ENCODE measurements around the gene ARID1B.

Gene ARID1B

DNA sequence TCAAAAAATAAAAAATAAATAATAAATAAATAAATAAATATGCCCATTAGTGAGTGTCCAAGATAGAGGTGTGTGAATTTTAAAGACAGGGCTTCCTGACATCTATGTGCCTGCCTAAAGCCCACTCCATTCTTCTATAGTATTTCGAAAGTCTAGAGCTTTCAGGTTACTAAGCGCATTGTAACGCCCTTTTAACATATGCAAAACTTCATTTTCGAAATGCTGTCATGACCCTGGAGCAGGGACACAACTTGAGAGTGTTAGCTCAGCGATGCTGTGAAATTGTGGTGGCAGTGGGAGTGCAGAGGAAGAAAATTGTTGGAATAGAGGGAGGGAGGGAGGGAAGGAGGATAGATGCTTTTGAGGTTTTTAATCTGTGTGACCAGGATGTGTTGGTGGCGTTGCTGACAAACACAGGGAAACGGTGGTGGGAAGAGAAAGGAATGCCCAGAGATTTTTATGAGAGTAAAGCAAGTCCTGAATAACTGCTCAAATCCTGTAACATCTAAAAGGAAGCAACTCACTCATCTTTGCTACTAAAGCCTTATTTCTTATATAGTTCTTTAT lies 169.3 kb downstream of the ARID1B start:
- no peak for DNase-seq

DNA sequence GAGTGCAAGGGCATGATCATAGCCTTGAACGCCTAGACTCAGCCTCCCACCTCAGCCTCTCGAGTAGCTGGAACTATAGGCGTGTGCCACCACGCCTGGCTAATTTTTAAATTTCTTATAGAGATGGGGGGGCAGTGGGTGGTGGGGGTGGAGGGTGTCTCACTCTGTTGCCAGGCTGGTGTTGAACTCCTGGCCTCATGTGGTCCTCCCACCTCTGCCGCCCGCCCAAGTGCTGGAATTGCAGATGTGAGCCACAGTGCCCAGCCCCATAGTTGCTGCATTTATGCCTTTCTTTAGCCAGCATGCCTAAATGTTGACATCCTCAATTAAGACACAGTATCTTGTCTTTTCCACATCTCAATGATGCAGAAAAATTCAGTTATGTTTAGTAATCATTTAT lies 171.1 kb downstream of the ARID1B start:
- DNase-seq, result no peak

DNA sequence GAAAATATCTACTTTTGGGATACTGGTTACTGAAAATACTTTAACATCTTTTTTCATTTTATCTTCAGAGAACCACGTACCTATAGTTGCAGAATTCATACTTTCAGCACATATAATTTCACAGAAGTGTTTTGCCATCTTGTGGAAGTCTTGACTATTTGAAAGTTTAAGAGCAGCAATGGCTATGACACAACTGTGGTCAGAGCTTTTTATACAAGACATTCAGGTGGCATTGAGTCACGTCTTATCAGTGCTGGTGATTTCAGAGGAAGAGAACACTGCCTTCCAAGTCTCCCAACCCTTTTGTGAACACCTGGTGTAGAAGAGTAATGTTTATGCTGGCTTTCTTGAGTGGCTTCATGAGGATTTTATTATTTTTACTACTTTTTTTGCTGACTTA lies 171.6 kb downstream of the ARID1B start:
- no peak for DNase-seq

DNA sequence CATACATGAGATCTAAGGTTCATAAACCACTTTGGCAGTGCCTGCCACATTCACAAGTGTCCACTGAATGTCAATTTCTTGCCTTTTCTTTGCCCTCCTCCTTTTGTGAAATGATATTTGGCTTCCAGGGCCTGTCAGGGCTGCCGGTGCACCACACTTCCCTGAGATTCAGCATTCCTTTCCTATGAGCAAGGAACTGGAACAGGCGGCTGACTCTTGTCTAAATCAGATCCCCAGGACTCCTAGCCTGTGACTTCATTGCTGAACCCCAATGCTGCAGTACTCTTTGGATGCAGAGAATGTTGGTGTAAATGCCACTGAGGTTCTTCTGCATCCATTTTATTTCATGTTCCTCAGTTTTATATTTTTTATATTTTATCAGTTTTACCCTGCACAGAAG lies 172.2 kb downstream of the ARID1B start:
- DNase-seq, result no peak

DNA sequence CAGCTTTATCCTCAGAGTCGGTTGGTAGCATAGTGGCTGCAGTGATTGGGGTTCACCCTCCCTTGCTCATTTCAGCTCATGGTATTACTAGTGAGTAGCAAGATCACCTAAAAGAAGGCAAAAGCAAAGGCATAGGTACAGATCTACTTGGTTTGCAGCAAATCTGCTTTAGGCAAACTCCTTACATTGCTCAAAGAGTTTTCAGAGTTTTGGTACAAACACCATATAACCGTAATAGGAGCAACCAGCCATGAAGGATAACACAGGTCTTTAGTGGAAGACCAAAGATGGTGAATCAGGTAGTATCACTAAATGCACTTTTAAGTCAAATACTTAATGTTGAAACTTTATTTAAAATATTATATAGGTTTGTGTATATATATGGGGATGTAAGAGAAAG lies 172.9 kb downstream of the ARID1B start:
- DNase-seq, result no peak

DNA sequence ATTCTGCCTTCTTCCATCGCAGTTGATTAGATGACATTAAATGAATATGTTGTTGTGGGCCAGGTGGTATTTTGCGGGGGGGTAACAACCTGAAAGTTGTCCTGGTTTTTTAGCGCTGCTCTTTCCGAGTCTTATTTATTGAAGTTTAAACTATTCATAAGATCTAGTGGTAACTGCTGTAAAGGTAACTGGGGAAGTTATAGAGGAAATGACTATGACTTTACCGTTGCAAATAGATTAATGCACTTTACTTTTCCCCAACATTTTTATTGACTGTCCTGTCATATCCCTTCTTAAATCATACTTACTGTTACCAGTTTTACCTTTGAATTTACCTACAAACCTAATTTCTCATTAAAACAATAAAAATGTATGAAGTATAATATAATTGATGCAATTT lies 173.4 kb downstream of the ARID1B start:
- no peak for DNase-seq

DNA sequence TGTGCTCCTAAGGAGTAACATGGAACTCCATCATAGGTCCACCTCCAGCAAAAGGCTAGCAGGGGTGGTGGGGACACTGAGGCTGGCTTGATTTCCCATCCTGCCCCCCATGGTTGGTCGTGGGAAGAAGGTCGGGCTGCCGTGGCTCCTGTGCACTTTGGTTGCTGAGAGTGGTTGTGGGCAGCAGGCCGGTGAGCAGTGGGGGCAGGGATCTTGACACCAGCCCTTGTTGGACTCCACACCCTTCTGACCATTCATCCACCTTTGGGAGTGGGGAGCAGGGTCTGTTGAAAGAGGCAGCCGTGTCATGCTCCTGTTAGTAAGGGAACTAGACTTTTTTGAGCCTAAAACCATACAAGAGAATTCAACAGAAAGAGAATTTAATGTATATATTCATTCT lies 175.2 kb downstream of the ARID1B start:
- no peak for DNase-seq

DNA sequence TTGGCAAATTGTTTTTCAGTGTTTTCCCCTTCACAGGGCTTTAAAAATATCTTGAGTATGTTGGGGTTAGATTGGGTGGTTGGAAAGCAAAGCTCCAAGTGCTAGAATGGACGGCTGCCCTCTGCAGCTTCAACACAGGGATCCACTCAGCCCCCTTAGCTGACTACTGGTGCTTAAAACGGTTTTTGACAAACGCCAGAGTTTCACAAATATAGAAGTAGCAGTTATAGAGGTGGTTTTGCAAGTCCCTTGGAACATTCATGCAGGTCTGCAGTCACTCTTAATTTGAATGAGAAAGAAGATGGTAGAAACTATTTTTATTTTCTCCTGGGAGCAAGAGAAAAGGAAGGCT lies 175.9 kb downstream of the ARID1B start:
- DNase-seq, result no peak

DNA sequence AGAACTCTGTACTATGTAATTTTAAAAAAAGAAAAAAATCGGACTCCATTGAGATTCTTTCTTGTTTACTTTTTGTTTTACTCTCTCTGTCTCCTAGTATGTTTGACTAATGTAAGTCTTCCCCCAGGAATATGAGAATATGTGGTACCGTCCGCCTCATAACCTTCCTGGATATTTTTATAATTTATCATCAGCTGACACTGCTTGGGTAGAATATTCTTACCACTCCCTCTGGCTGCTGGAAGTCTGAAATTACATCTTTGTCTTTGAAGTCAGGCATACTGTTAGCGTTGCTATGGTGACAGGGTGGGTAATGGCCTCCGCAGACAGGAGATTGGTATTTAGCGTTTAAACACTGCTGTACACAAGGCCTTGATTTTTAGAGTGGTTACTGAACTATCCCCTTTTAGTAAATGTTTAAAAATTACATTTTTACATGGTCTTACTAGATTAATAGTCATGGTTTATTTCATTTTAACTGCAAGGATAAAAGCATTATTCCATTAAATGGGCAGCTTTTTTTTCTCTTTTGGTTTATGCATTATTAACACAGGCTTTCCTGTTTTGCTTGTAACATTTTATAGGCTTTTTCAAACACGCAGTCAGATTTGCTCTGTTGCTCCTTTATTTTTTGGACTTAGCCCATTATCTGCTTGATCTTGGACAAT lies 176.4 kb downstream of the ARID1B start:
- peak; percentile 24 for DNase-seq

DNA sequence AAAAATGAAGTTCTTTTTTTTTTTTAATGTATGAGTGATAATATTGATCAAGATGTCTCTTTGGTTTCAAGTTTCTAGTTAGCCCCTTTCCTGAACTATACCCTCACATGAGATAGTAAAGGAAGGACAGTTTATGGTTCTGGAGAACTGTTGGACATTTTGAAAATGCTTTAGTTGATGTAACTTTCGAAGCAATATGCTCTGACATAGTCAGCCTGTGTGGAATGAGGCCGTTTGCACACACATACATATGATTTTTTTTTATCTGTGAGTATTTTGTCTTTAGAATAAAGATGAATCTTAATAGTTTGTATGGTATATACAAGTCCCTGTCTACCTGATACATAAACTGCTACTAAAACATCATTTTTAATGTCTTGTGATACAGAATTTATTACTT lies 177.0 kb downstream of the ARID1B start:
- DNase-seq, result no peak

DNA sequence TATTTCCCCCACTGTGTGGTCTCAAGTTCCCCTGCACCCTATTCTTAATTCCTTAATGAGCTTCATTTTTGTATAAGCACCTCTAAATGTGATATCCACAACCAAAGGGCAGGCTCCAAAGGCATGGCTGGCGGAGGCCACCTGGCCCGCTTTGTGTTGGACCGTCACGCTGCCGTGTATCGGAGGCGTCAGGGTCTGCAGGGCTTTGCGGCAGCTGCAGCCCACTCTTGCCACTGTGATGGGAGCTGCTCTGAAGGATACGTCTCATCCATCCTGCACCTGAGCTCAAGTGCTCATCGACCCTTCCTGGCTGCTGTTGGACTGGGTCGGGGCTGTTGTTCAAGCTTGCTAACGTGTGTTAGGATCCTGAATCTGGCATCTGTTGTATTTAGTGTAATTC lies 177.6 kb downstream of the ARID1B start:
- no peak for DNase-seq

DNA sequence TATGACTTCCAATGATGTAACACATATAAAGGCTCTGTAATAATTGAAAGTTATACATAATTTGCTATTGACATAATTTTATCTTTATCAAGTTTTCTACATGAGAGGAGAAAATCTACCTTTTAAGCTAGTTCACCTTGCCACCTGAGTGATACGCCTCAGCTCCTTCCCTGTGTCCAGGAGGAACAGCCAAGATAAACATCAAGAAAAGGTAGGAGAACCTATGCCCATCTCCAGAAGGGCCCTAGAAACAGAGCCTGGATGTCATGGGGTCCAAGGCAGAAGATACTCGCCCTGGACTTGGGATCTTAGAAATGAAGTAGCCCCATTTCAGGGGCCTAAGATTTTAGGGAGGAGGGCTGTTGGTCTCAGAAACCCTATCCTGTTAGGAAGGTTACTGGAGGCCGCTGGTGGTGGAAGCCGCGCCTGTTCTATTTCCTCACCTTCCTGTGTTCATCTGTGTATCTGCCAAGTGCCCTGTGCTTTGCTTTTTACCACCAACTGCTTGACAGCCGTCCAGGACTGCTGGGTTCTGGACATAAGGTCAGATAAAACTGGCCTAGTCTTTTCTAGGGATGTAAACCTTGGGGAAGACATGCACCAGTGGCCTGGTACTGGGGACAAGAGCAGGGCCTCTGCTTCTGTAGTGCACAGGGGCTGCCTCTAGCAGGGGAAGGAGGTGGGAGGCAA lies 178.5 kb downstream of the ARID1B start:
- DNase-seq, result no peak

DNA sequence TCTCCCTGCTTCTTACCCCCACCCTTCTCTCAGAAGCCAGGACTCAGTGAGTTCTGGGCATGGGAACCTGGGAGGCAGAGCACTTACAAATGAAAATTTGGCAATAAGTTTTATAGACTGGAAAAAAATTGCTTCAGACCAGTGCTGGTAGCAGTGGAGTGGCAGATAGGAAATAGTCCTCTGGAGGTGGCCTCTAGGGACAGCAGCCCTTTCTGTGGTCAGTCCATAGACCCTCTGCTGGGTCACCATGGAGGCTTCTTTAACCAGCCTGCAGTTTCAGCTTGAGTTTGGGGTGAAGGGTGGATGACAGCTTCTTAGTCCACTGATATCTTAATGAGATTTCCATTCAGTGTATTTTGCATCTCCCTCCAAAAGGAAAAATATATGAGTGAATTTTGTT lies 179.1 kb downstream of the ARID1B start:
- no peak for DNase-seq

DNA sequence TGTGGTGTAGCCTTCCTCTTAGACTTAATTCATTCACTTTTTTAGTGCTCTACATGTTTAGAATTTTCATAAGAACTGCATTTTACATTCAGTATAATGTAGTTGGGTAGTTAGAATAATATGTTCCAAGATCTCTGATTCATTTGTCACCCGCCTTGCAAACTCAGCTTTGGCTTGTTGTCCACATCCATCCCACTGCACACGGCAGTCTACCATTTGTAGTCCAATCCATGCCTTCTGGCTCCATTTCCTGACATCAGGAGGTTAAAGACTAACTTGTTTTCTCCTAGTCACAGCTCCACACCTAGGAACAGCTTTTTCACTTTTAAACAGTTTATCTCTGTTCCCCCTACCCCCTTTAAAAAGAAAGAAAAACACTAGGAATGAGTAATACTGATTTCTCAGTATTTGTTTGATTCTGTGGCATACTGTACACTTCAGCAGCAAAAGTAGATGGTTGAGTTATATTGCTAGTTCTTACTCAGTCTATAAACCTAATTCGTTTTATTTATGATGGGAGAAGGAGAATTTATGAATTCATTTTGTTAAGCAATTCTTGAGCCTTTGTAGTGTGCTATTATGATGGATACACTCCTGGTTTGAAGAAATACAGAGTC lies 180.9 kb downstream of the ARID1B start:
- DNase-seq, result no peak

DNA sequence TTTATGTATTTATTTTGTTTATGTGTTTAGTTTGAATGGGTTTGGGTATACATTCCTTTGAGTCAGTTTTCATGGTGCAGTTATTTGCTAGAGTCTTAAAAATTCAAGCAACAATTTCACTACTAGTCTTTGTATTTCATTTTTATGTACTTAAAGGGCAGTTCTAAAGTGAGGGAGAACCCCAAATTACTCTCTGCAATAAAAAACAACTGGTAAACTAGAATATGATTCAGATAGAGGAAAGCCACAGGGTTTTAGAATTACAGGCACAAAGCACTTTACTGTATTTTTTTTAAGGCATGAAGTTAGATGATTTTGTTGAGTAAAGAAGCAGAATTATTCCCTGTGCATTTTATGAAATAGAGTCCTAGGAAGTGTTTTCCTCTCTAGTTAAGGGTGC lies 183.3 kb downstream of the ARID1B start:
- no peak for DNase-seq

DNA sequence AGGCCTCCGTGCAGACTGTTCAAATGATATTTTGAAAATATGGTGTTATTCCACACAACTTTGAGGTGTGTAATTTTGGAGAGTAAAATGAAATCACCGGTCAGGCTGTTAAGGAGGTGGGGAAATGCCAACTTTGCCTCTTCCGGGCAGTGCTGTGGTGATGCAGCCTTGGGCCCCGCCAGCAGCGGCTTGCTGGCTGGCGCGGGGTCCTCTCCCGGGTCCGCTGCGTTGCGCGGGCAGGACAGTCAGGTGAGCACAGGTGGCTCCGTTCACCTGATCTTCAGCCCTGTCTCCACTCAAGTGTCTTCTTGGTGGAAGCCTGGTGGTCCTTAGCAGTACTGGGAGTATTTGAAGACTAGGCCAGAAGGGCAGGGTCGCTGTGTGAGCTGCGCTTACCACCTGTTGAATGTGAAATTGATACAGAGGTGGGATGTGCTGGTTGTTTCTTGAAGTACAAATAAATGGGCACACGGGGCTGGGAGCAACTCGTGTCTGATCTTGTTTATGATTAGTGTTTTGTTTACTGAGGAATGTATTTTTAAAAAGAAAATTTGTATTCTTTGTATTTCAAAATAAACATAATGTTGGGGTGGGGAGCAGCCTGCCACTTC lies 184.2 kb downstream of the ARID1B start:
- no peak for DNase-seq

DNA sequence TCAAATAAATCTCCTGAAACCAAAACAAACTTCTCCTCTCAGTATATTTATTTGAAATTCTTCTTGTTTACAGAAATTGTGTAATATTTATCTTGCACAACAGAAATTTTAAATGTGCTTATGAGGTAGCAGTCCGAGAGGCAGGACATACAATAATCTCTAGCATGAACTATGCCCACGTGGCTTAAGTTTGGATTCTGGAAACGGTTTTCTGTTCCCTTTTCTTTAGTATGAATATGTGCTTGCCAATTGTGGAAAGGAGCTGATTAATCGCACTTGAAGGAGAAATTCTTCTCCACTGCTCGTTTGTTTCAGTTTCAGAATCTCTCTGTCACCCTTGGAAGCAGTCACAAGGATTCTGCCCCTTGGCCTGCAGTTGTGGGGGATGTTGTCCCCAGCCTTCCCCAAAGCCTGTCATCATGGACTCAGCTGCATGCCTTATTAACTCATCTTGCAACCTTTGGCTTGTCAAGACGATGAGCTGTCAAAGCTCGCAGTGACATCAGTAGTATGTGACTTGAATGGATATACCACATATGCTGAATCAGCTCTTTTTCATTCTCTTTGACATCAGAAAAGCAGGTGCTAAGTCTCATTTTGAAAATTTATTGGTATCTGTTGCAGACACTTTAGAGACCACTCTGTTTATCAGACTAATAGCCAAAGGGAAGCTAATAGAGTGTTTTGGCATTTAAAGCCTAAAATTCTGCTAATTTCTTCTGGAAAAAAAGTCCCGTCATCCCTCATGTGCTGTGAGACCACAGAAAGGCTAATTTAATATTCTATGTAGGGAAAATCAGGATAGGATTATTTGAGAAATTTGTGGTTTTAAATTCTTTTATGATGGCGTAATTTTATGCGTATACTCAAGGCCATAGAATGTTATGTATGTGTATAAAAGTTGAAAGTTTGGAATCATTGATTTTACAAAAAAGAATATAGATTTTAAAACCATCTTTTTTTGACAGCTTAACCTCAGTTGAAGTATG lies 186.8 kb downstream of the ARID1B start:
- DNase-seq, result peak; percentile 54

DNA sequence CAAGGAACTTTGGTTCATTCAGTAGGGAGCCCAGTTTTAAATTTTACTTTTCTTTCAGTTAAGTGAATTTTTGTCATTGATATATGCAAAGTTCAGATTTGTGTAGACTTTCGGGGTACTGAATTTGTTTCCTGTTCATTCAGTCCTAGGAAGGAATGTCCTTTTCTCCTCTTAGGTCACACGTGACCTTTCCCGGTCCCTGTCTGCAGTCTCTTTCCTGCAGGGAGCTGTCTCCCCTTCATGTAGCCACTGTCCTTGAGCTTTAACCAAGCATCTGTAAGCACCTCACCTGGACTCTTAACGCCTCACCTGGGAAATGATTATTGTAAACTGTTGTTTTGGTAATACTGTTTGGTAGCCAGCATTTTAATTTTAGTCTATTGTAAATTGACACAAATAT lies 190.7 kb downstream of the ARID1B start:
- DNase-seq, result no peak

DNA sequence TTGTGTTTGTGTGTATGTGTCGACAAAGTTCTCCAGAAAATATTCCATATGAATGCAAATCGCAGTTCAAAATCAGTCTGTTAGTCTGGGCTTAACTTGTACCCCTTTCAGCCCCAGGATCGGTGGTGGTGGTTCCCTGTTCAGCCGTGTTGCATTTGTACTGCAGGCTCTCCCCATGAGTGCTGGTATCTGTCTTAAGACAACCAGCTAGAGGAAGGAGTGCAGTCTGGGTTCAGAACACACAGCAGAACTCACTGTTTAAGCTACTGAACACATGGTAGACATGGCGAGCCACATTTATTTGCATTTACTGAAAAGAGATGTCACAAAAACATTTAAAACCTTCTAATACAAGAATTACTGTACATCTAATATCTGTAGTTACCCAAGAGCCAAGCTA lies 192.1 kb downstream of the ARID1B start:
- no peak for DNase-seq

DNA sequence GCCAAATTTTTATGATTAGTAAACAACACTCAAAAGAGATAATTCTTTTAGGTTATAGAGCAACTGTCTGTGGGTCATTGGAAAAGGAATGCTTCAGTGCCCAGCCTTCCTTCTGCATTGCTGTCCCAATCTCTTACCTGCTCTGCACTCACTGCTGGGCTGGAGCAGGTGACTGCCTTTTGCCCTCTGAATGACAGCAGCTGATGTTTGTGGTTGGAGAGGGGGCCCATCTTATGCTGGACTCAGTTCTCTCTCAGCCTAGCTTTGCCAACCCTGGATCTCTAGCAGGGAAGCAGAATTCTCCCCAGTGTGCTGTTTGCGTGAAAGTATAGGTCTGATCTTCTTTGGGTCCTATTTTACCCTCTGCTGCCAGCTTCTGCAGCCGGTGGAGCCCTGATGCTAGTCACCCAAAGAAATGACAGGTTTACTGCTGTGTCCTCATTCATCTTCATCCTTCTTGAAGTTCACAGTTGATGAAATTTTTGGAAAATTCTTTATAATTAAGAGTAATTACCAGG lies 193.5 kb downstream of the ARID1B start:
- no peak for DNase-seq

DNA sequence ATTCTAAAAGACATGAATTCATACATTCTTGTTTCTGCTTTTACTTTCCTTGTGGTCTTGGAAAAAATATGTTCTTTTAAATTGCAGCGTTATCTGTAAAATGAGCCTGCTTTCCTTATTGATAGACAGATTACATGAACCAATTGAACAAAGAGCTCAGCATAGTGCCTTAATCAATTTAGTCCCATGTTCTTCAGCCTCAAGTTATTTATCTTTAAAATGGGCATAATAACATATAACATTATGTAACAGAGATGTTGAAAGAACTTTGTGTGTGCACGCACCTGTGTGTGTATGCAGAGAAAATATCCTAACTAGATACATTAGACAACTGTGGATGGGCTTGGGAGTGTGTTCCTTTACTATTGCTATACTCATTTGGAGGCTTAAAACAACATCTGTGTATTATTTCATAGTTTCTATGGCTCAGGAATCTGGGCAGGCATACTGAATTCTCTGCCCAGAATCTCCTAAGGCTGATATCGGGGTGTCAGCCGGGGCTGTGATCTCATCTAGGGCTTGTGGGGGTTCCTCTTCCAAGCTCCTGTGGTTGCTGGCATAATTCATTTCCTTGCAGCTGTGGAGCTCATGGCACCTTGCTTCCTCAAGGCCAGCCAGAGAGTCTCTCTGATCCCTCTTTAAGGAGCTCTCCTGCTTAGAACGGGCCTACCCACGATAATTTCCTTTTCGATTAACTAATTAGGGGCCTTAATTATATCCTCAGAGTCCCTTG lies 194.1 kb downstream of the ARID1B start:
- DNase-seq, result no peak

DNA sequence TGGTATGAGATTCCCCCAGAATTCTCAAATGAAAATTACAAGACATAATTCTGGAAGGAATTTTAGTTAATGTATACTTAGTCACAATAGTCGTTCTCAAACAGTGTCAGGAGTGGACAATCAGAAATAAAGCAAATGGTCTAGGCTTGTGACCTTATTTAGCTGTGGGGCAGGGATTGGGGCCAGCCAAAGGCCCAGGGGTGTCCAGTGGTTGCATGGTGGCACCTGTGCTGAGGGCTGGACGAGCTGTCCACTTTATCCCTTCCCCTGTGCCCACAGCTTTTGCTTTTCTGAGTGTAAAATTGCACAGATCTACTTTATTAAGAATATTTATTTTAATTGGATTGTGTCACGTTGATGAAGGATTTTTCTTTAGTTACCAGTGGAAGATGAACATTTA lies 195.0 kb downstream of the ARID1B start:
- no peak for DNase-seq

Measured in stimulated activated CD4-positive, alpha-beta T cell treated with anti-CD3 and anti-CD28 coated beads, Interleukin-15, amount 100 ng/mL, for 24 hours (primary cell).